LNCaP clone FGC (cell line): ENCODE data around the gene ATXN10.

Experiments
- DNase-seq: peaks from one replicate; pipeline ENCODE4 v3.0.0-alpha.2; 2011; ENCODE audit warnings: low read depth
- H3K4me3 ChIP-seq: 2 replicates; pipeline ENCODE4 v1.5.1; 2011; ENCODE audit warnings: mild to moderate bottlenecking, low read depth, low read length, control low read depth
- CTCF ChIP-seq: IDR thresholded peaks from 2 replicates; pipeline ENCODE4 v1.5.1; 2012; ENCODE audit warnings: mild to moderate bottlenecking; ENCODE audit not compliant: control insufficient read depth, insufficient read depth; ENCODE audit errors: extremely low read depth

Gene ATXN10

GRCh38 chr22:45891021-45891421 lies 219.4 kb downstream of the ATXN10 start:
- no peak for DNase-seq
- TF ChIP-seq CTCF, result no peak
- H3K4me3 ChIP-seq, result no peak overlapping the region

DNA sequence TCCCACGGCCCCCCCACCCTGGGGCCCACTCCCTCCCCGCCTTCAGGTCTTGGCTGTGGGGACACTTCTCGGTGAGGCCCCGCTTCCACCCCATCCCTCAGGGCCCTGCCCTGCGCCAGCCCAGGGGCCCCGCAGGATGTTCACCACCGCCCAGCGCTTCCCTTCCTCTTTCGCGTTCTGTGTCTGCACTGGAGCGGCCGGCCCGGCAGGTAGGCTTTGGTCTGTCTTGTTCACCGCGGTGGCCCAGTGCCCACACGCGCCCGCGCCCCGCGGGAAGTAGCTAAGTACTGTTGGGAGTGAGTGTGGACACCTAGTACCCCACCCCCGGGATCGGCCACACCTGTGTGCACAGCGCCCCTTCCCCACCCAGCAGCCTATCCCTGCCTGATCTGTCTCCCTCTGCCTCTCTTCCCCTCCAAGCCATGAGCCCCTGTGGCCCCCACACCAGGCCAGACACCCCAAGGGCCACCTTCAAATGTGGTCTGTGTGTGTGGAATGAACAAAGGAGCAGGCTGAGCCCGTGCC lies 219.9 kb downstream of the ATXN10 start:
- DNase-seq, result no peak
- TF ChIP-seq CTCF, result no peak
- H3K4me3 ChIP-seq, result no peak overlapping the region

DNA sequence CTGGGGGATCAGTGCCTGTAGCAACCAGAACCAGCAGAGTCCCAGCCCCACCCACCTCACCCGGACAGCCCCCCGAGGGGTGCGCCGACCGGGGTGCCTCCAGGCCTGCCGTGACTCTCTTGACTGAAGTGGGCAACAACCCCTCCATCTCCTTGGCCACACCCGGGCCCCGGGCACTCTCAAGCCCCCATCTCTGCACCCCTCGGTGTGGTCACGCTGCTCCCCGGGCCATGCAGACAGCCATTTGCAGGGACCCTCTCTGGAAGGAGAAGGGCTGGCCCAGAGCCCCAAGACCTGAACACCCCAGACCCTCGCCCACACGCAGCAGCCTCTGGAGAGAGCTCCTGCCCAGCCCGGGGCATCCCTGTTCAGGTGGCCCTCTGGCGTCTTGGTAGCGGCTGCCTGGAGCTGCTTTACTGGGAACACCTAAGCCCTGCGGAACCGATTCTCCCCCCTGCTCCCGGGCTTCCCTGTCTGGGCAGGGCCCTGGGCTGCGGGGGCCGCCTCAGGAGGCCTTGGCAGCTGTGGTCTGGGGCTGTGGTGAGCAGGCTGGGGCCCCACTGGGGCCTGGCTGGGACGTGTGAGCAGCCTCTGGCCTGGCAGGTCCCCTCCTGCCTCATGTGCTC lies 220.5 kb downstream of the ATXN10 start:
- no peak for TF ChIP-seq CTCF
- no peak overlapping the region for H3K4me3 ChIP-seq
- DNase-seq, result no peak

- no peak for TF ChIP-seq CTCF
- H3K4me3 ChIP-seq, result no peak overlapping the region
- DNase-seq, result no peak
These were observed 221.2 kb downstream of the ATXN10 start for GRCh38 chr22:45892681-45893461.

DNA sequence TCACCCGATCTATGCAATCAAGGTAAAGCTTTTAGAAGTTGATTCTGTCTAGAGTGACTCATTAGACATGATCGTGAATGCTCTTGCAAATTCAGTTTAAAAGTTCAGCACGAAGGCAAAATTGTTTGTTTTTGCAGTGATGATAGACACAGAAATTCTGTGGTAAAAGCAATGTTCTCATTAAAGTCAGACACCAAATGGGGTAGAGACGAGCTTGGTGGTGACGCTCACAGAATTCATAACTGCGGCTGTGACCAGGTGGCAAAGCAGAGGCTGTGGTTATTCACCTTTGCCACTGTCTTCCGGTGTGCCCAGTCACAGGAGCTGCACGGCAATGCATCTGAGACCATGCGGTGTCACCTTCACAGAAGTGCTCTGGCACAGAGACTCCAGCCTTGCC lies 221.9 kb downstream of the ATXN10 start:
- no peak for DNase-seq
- no peak overlapping the region for H3K4me3 ChIP-seq
- no peak for TF ChIP-seq CTCF
